K562 (cell line): ENCODE results near the gene STK11. TPM values are rescaled to one million over a fixed set of nuclear protein-coding genes. Genes with fewer than 3 reads are reported as not detected.

Experiments
- ATAC-seq: fragments of 200-7000 bp; cut with Tn5 transposase; 3 replicates; pipeline ENCODE4 v1.9.1; 2020; ENCODE audit warnings: moderate library complexity
- BruUV-seq: library from RNA; stranded (reverse); fragments of 400-500 nt; replicated peaks from 2 replicates; lab custom pipeline; 2021; lab: Mats Ljungman, UMichigan
- CTCF ChIA-PET: fragments of 300-600 bp; formaldehyde crosslinking; extraction: SDS; loops from one replicate; lab custom pipeline; 2021; ENCODE audit warnings: low intra/inter-chr PET ratio; lab: Yijun Ruan, JAX
- POLR2A ChIA-PET: fragments of 300-600, 350-650 bp; sonication (Branson Sonifier 250); formaldehyde crosslinking; extraction: SDS; loops from one replicate; lab custom pipeline; 2021; ENCODE audit warnings: antibody characterized with exemption, inconsistent platforms; lab: Yijun Ruan, JAX
- DNase-seq, 4 experiments: peaks; one replicate each; pipeline versions ENCODE4 v3.0.0 to v3.0.0-alpha.2; 2011 to 2018; ENCODE audit warnings: low spot score in 3 of 4, mixed read lengths in 3 of 4; ENCODE audit errors: extremely low read depth in 1 of 4
- FAIRE-seq: peaks from 2 replicates; lab custom pipeline; 2011; peaks lifted over from hg19 to GRCh38; lab: Jason Lieb, UNC
- H2AFZ ChIP-seq: 2 replicates; pipeline ENCODE4 v1.6.0; 2011; ENCODE audit warnings: low read depth, low read length, control low read depth, inconsistent platforms
- H3K27ac ChIP-seq: fragments of 200-600 bp; 3 replicates; pipeline ENCODE4 v1.8.0; 2011; ENCODE audit warnings: low read depth, mild to moderate bottlenecking, control low read depth, inconsistent platforms, low read length, moderate library complexity, mixed read lengths; ENCODE audit errors: extremely low read depth
- H3K27me3 ChIP-seq, 2 experiments: fragments of 300-600 bp in 1 of 2; 2 replicates in 1 of 2; 3 replicates in 1 of 2; pipeline versions ENCODE4 v1.6.0 to v1.8.0; 2011; ENCODE audit warnings: inconsistent platforms in 2 of 2, low read length in 2 of 2, mild to moderate bottlenecking in 1 of 2, mixed read lengths in 1 of 2, moderate library complexity in 1 of 2; ENCODE audit not compliant: control insufficient read depth in 2 of 2, insufficient read depth in 2 of 2
- H3K36me3 ChIP-seq: fragments of 300-600 bp; 3 replicates; pipeline ENCODE4 v1.8.0; 2011; ENCODE audit warnings: mild to moderate bottlenecking, low read length, inconsistent platforms; ENCODE audit not compliant: control insufficient read depth, insufficient read depth
- H3K4me1 ChIP-seq, 2 experiments: fragments of 200-600 bp in 1 of 2; replicated peaks in 1 of 2; 2 replicates in 1 of 2; 3 replicates in 1 of 2; pipeline versions ENCODE4 v1.5.1 to v1.8.0; 2011; ENCODE audit warnings: inconsistent platforms in 2 of 2, low read length in 2 of 2, mild to moderate bottlenecking in 1 of 2, mixed read lengths in 1 of 2, moderate library complexity in 1 of 2; ENCODE audit not compliant: control insufficient read depth in 2 of 2, insufficient read depth in 2 of 2
- H3K4me2 ChIP-seq: 2 replicates; pipeline ENCODE4 v1.6.1; 2011; ENCODE audit warnings: low read length, control low read depth, inconsistent platforms, mixed read lengths; ENCODE audit not compliant: insufficient read depth
- H3K4me3 ChIP-seq: fragments of 200-600 bp; sonication (generic), shearing (Covaris generic); 2 replicates; pipeline ENCODE4 v1.5.1; 2016; ENCODE audit warnings: control low read depth, inconsistent platforms
- H3K79me2 ChIP-seq: fragments of 200-600 bp; 3 replicates; pipeline ENCODE4 v1.8.0; 2011; ENCODE audit warnings: low read length, inconsistent platforms; ENCODE audit not compliant: control insufficient read depth, insufficient read depth
- H3K9ac ChIP-seq, 2 experiments: 2 replicates each; pipeline versions ENCODE4 v1.6.0 to v1.6.1; 2011; ENCODE audit warnings: low read depth in 2 of 2, low read length in 2 of 2, control low read depth in 1 of 2, inconsistent platforms in 1 of 2, mild to moderate bottlenecking in 1 of 2, mixed read lengths in 1 of 2; ENCODE audit not compliant: insufficient read depth in 1 of 2
- H3K9me1 ChIP-seq: one replicate; pipeline ENCODE4 v1.6.0; 2011; ENCODE audit warnings: inconsistent platforms, mild to moderate bottlenecking, low read length, moderate library complexity; ENCODE audit not compliant: control insufficient read depth, insufficient read depth
- H3K9me3 ChIP-seq: replicated peaks from 2 replicates; pipeline ENCODE4 v1.5.1; 2011; ENCODE audit warnings: low read depth, low read length, inconsistent platforms; ENCODE audit not compliant: control insufficient read depth, insufficient read depth
- H4K20me1 ChIP-seq: replicated peaks from 2 replicates; pipeline ENCODE4 v1.6.1; 2011; ENCODE audit warnings: low read length, inconsistent platforms, mixed read lengths; ENCODE audit not compliant: control insufficient read depth, insufficient read depth
- DACH1 ChIP-seq: fragments of 450-650 bp; IDR thresholded peaks from 2 replicates; pipeline ENCODE4 v1.6.1; 2018; ENCODE audit not compliant: partially characterized antibody
- KLF6 ChIP-seq: fragments of 250-450 bp; sonication (Bioruptor Pico); IDR thresholded peaks from 2 replicates; pipeline ENCODE4 v1.4.0; 2020; ENCODE audit warnings: mild to moderate bottlenecking, moderate library complexity, borderline replicate concordance
- MAX ChIP-seq: sonication (generic); formaldehyde crosslinking; IDR thresholded peaks from 2 replicates; pipeline ENCODE4 v1.9.0; 2022; ENCODE audit warnings: mild to moderate bottlenecking, missing genetic modification reagents
- MCM5 ChIP-seq: fragments of 450-650 bp; IDR thresholded peaks from 2 replicates; pipeline ENCODE4 v1.6.1; 2016; ENCODE audit warnings: low read depth
- PPARD ChIP-seq: fragments of 250-450 bp; sonication (Bioruptor Pico); IDR thresholded peaks from 2 replicates; pipeline ENCODE4 v1.8.0; 2022; ENCODE audit warnings: inconsistent platforms, mild to moderate bottlenecking, moderate library complexity
- PRPF4 ChIP-seq: fragments of 200-400 bp; formaldehyde crosslinking; IDR thresholded peaks from one replicate; pipeline ENCODE4 v1.6.1; 2017; ENCODE audit warnings: low read length, low read depth, mild to moderate bottlenecking; ENCODE audit not compliant: insufficient read depth, poor library complexity, severe bottlenecking
- RBM14 ChIP-seq: fragments of 200-400 bp; formaldehyde crosslinking; IDR thresholded peaks from 2 replicates; pipeline ENCODE4 v1.6.1; 2018; ENCODE audit warnings: low read depth, mild to moderate bottlenecking, low read length, moderate library complexity, borderline replicate concordance; ENCODE audit not compliant: insufficient read depth
- ZBTB7A ChIP-seq: IDR thresholded peaks from 2 replicates; pipeline ENCODE4 v1.6.1; 2011; ENCODE audit warnings: low read depth, mild to moderate bottlenecking, low read length, moderate library complexity, borderline replicate concordance; ENCODE audit not compliant: control insufficient read depth
- WGBS: fragments of 100-300 bp; shearing (Covaris generic); methylation state at CpG from one replicate; pipeline ENCODE4 v1.1.6; 2016; ENCODE audit warnings: low coverage, mixed read lengths; ENCODE audit not compliant: insufficient coverage; ENCODE audit errors: missing lambda C conversion rate; 5-methylcytosine and 5-hydroxymethylcytosine counted together
- in situ Hi-C: fragments of 300-500 bp; cut with MboI; formaldehyde crosslinking; loops from 4 replicates; pipeline ENCODE4 v1.15.0; 2018; ENCODE audit warnings: inconsistent platforms, mixed read lengths
- intact Hi-C: fragments of 100-400 bp; cut with micrococcal nuclease; formaldehyde crosslinking; loops from 2 replicates; pipeline ENCODE4 v1.14.2; 2022
- polyA plus RNA-seq, 8 experiments: library from polyadenylated mRNA; depleted of rRNA in 4 of 8; stranded (reverse) in 5 of 8; unstranded in 3 of 8; fragments of >200 nt; fragmentation: Nextera tagmentation in 2 of 8; fragmentation: Illumina TruSeq in 1 of 8; extraction: Ambion mirVana in 2 of 8; extraction: Trizol in 1 of 8; gene quantifications; 2 replicates each; pipeline versions ENCODE4 v1.2.1 to v1.2.3, GENCODE V29; 2011 to 2014; ENCODE audit warnings: inconsistent platforms in 1 of 8, missing spikeins in 1 of 8
- total RNA-seq, 7 experiments: library from RNA; depleted of rRNA in 6 of 7; stranded (reverse); fragments of >200 nt in 6 of 7; fragmentation: Illumina TruSeq in 2 of 7; extraction: Trizol in 2 of 7; gene quantifications; 2 replicates each; pipeline versions ENCODE4 v1.2.1 to v1.2.3, GENCODE V29; 2011 to 2021; ENCODE audit warnings: low replicate concordance in 1 of 7
- TF ChIP-seq, protein P1 (sequence below): fragments of 250-450 bp; sonication (Bioruptor Pico); IDR thresholded peaks from 2 replicates; pipeline ENCODE4 v1.5.0; 2021; ENCODE audit warnings: mild to moderate bottlenecking, borderline replicate concordance

Gene STK11
- total and polyA plus RNA-seq, 9 of the 15 experiments (the other 6 are each of a cell fraction or from before 2014, with no cell fraction given) = 0.15 to 96.5 (median 31.7) TPM

GRCh38 chr19:1171755-1172352 is 33.7 kb upstream of the STK11 start:
- 0 out of 2 replicates have a peak overlapping the region, but pooled peaks have one; percentile 88 for H3K4me2 ChIP-seq
- TF ChIP-seq PPARD (CRISPR knock-in tag) (no peak), RBM14 (no peak), KLF6 (CRISPR knock-in tag) (no peak), MAX (CRISPR knock-in tag) (0 out of 2 replicates have a peak, but pooled peaks have one; percentile 25), MCM5 (no peak), ZBTB7A (0 out of 2 replicates have a peak, but pooled peaks have one; percentile 13), DACH1 (no peak), PRPF4 (no peak)
- TF ChIP-seq, protein P1, sequence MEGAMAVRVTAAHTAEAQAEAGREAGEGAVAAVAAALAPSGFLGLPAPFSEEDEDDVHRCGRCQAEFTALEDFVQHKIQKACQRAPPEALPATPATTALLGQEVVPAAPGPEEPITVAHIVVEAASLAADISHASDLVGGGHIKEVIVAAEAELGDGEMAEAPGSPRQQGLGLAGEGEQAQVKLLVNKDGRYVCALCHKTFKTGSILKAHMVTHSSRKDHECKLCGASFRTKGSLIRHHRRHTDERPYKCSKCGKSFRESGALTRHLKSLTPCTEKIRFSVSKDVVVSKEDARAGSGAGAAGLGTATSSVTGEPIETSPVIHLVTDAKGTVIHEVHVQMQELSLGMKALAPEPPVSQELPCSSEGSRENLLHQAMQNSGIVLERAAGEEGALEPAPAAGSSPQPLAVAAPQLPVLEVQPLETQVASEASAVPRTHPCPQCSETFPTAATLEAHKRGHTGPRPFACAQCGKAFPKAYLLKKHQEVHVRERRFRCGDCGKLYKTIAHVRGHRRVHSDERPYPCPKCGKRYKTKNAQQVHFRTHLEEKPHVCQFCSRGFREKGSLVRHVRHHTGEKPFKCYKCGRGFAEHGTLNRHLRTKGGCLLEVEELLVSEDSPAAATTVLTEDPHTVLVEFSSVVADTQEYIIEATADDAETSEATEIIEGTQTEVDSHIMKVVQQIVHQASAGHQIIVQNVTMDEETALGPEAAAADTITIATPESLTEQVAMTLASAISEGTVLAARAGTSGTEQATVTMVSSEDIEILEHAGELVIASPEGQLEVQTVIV (CRISPR knock-in tag) = no peak
- H3K27ac ChIP-seq = no peak overlapping the region
- no peak overlapping the region for H3K4me3 ChIP-seq
- H3K36me3 ChIP-seq = peaks cover 43% of the 10 kb centered on the region; the same call in 2 of the 3 replicates
- intact Hi-C loops (no loop called here), in situ Hi-C loops (no loop called here)
- no TSS peak for BruUV-seq
- 86% methylated on average over 11 of the region's 15 CpGs for WGBS
- H3K9ac ChIP-seq = peak overlapping the region in 1 of 2 experiments; percentile 98; a peak in 2 of 4 replicates
- no peak for FAIRE-seq
- no peak overlapping the region for H2AFZ ChIP-seq
- DNase-seq = no peak
- no peaks in the 10 kb centered on the region for H3K27me3 ChIP-seq
- ATAC-seq = no peak
- H3K79me2 ChIP-seq = peaks cover 72% of the 10 kb centered on the region
- CTCF ChIA-PET = no interaction called here
- POLR2A ChIA-PET = interaction anchor here (1.1 kb wide), 1 partner anchor 11 kb away, joined by 3 read pairs; no protein-coding TSS in a partner anchor
- H3K9me3 ChIP-seq = no peaks in the 10 kb centered on the region
- no peaks in the 10 kb centered on the region for H3K9me1 ChIP-seq
- H4K20me1 ChIP-seq = peaks cover 12% of the 10 kb centered on the region
- H3K4me1 ChIP-seq = peaks cover 33 to 83% of the 10 kb centered on the region in 2 experiments
